Lung (tissue), 12 donors: ENCODE data around the gene RALGAPA2. TPM values are rescaled to one million over a fixed set of nuclear protein-coding genes. Genes with fewer than 3 reads are reported as not detected.

Source experiments
- ATAC-seq: fragments of 200-7000 bp; cut with Tn5 transposase; one replicate; pipeline ENCODE4 v1.9.1; 2020; ENCODE audit warnings: moderate number of reproducible peaks; ENCODE audit not compliant: insufficient read depth, low FRiP score
- DNase-seq, 3 donors: peaks; one replicate each; pipeline ENCODE4 v3.0.0-alpha.2; 2013 to 2017
- H3K27ac ChIP-seq, 2 donors: one replicate each; pipeline ENCODE4 v1.5.1; 2013; ENCODE audit warnings: mild to moderate bottlenecking in 2 of 2, moderate library complexity in 2 of 2, control low read depth in 1 of 2, inconsistent platforms in 1 of 2, low read depth in 1 of 2, low read length in 1 of 2
- H3K27me3 ChIP-seq, 3 donors: one replicate each; pipeline ENCODE4 v1.5.1; 2013; ENCODE audit warnings: low read length in 2 of 3; ENCODE audit not compliant: control insufficient read depth in 3 of 3, insufficient read depth in 3 of 3
- H3K36me3 ChIP-seq, 4 donors: one replicate each; pipeline ENCODE4 v1.5.1; 2013; ENCODE audit warnings: low read length in 4 of 4, mild to moderate bottlenecking in 1 of 4, moderate library complexity in 1 of 4; ENCODE audit not compliant: control insufficient read depth in 4 of 4, insufficient read depth in 4 of 4
- H3K4me1 ChIP-seq, 5 donors: one replicate each; pipeline ENCODE4 v1.5.1; 2013; ENCODE audit warnings: low read length in 5 of 5, mild to moderate bottlenecking in 2 of 5, moderate library complexity in 1 of 5; ENCODE audit not compliant: control insufficient read depth in 5 of 5, insufficient read depth in 5 of 5
- H3K4me3 ChIP-seq: one replicate; pipeline ENCODE4 v1.5.1; 2013; ENCODE audit warnings: mild to moderate bottlenecking, control low read depth, moderate library complexity
- H3K9ac ChIP-seq, 2 donors: one replicate each; pipeline ENCODE4 v1.5.1; 2013; ENCODE audit warnings: low read length in 2 of 2, control low read depth in 1 of 2; ENCODE audit not compliant: insufficient read depth in 1 of 2
- H3K9me3 ChIP-seq, 4 donors: one replicate each; pipeline ENCODE4 v1.5.1; 2013; ENCODE audit warnings: low read length in 3 of 4, mild to moderate bottlenecking in 1 of 4, moderate library complexity in 1 of 4; ENCODE audit not compliant: control insufficient read depth in 4 of 4, insufficient read depth in 3 of 4
- WGBS, 2 donors: extraction: QIAGEN DNeasy Blood & Tissue Kit; methylation state at CpG; one replicate each; pipeline ENCODE4 v1.1.7; 2013; 5-methylcytosine and 5-hydroxymethylcytosine counted together
- polyA plus RNA-seq, 2 donors: library from polyadenylated mRNA; stranded (reverse); fragments of 200-250 nt; gene quantifications; one replicate each; pipeline ENCODE4 v1.2.1, GENCODE V29; 2013
- total RNA-seq, 2 donors: library from RNA; depleted of rRNA in 1 of 2; stranded (reverse); fragments of >200 nt in 1 of 2; gene quantifications; one replicate each; pipeline ENCODE4 v1.2.1, GENCODE V29; 2014 to 2021
- TF ChIP-seq, protein P1 (sequence below): IDR thresholded peaks from 2 replicates; pipeline ENCODE4 v1.5.1; 2012; ENCODE audit warnings: mild to moderate bottlenecking; ENCODE audit errors: control extremely low read depth, extremely low read depth
- donor health status: control.
- donor health status: control.
- donor health status: Bipolar disorder and iron deficiency.
- donor health status: healthy.
- donor health status: DM: yes; HTN: yes; CAD: no.

RALGAPA2 gene
- total and polyA plus RNA-seq, 4 donors: 12.1 to 83.4 (median 55.6) TPM

- DNase-seq: no peak
- H3K9ac ChIP-seq: no peak overlapping the region
- H3K4me1 ChIP-seq: peaks cover 0 to 6% (median 0%) of the 10 kb centered on the region in 5 donors
- WGBS, 2 donors: 94 to 97% methylated on average over 6 of the region's 6 CpGs
- H3K4me3 ChIP-seq: no peak overlapping the region
- H3K9me3 ChIP-seq: no peaks in the 10 kb centered on the region
- no peaks in the 10 kb centered on the region for H3K27me3 ChIP-seq
- ATAC-seq: no peak
- no peak overlapping the region for H3K27ac ChIP-seq
- no peaks in the 10 kb centered on the region for H3K36me3 ChIP-seq
- TF ChIP-seq, protein P1, sequence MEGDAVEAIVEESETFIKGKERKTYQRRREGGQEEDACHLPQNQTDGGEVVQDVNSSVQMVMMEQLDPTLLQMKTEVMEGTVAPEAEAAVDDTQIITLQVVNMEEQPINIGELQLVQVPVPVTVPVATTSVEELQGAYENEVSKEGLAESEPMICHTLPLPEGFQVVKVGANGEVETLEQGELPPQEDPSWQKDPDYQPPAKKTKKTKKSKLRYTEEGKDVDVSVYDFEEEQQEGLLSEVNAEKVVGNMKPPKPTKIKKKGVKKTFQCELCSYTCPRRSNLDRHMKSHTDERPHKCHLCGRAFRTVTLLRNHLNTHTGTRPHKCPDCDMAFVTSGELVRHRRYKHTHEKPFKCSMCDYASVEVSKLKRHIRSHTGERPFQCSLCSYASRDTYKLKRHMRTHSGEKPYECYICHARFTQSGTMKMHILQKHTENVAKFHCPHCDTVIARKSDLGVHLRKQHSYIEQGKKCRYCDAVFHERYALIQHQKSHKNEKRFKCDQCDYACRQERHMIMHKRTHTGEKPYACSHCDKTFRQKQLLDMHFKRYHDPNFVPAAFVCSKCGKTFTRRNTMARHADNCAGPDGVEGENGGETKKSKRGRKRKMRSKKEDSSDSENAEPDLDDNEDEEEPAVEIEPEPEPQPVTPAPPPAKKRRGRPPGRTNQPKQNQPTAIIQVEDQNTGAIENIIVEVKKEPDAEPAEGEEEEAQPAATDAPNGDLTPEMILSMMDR: no peak
Observed at GRCh38 chr20:20755674-20756319, 43.4 kb upstream of the RALGAPA2 start.

- no peak for ATAC-seq
- no peaks in the 10 kb centered on the region for H3K9me3 ChIP-seq
- H3K27ac ChIP-seq: no peak overlapping the region
Observed at GRCh38 chr20:20755231-20755630, 42.8 kb upstream of the RALGAPA2 start.

GRCh38 chr20:20754714-20755113, 42.3 kb upstream of the RALGAPA2 start:
- H3K4me1 ChIP-seq: peaks cover 0 to 4% (median 0%) of the 10 kb centered on the region in 5 donors
- H3K4me3 ChIP-seq: no peak overlapping the region
- H3K27ac ChIP-seq: peak overlapping the region in 1 of 2 donors; percentile 48
- no peaks in the 10 kb centered on the region for H3K36me3 ChIP-seq
- no peak overlapping the region for H3K9ac ChIP-seq
- ATAC-seq (no peak), DNase-seq (no peak)
- H3K9me3 ChIP-seq: no peaks in the 10 kb centered on the region
- no peaks in the 10 kb centered on the region for H3K27me3 ChIP-seq
- TF ChIP-seq, protein P1: no peak
- WGBS, 2 donors: 60 to 78% methylated on average over 3 of the region's 3 CpGs

More at GRCh38 chr20:20755231-20755630, 42.8 kb upstream of the RALGAPA2 start:
- H3K27me3 ChIP-seq: no peaks in the 10 kb centered on the region
- WGBS, 2 donors: 74 to 79% methylated on average over 4 of the region's 4 CpGs
- no peak overlapping the region for H3K9ac ChIP-seq
- DNase-seq: no peak
- no peaks in the 10 kb centered on the region for H3K36me3 ChIP-seq
- TF ChIP-seq, protein P1: no peak
- peaks cover 0 to 6% (median 0%) of the 10 kb centered on the region in 5 donors for H3K4me1 ChIP-seq
- H3K4me3 ChIP-seq: no peak overlapping the region
